H9 (cell line): Measurements from ENCODE around the gene FARP1. TPM values are rescaled to one million over a fixed set of nuclear protein-coding genes. Genes with fewer than 3 reads are reported as not detected.

Source experiments
- DNase-seq: peaks from one replicate; pipeline ENCODE4 v3.0.0-alpha.2; 2017
- H2AFZ ChIP-seq: one replicate; pipeline ENCODE4 v1.6.1; 2013; ENCODE audit warnings: mild to moderate bottlenecking, low read length, control low read depth, moderate library complexity
- H2AK5ac ChIP-seq: 2 replicates; pipeline ENCODE4 v1.6.1; 2013; ENCODE audit warnings: low read length, control low read depth, mixed read lengths; ENCODE audit not compliant: insufficient read length
- H2BK120ac ChIP-seq: one replicate; pipeline ENCODE4 v1.6.1; 2013; ENCODE audit warnings: low read depth, mild to moderate bottlenecking, low read length, control low read depth, inconsistent platforms; ENCODE audit not compliant: poor library complexity, severe bottlenecking
- H2BK12ac ChIP-seq: 2 replicates; pipeline ENCODE4 v1.6.1; 2013; ENCODE audit warnings: low read length, control low read depth, mixed read lengths, low read depth; ENCODE audit not compliant: insufficient read length
- H2BK15ac ChIP-seq: 2 replicates; pipeline ENCODE4 v1.6.1; 2013; ENCODE audit warnings: low read depth, low read length, control low read depth
- H2BK20ac ChIP-seq: one replicate; pipeline ENCODE4 v1.6.1; 2013; ENCODE audit warnings: low read depth, mild to moderate bottlenecking, low read length, control low read depth, inconsistent platforms; ENCODE audit not compliant: poor library complexity, severe bottlenecking
- H2BK5ac ChIP-seq: 2 replicates; pipeline ENCODE4 v1.6.1; 2013; ENCODE audit warnings: low read length, control low read depth, mixed read lengths; ENCODE audit not compliant: insufficient read length
- H3K14ac ChIP-seq: 2 replicates; pipeline ENCODE4 v1.6.1; 2013; ENCODE audit warnings: low read length, control low read depth; ENCODE audit not compliant: insufficient read depth
- H3K18ac ChIP-seq: 2 replicates; pipeline ENCODE4 v1.6.1; 2013; ENCODE audit warnings: low read depth, mild to moderate bottlenecking, mixed read lengths, low read length, control low read depth; ENCODE audit not compliant: insufficient read length
- H3K23ac ChIP-seq: 2 replicates; pipeline ENCODE4 v1.6.1; 2013; ENCODE audit warnings: low read length, control low read depth, mixed read lengths, low read depth; ENCODE audit not compliant: insufficient read length
- H3K23me2 ChIP-seq: 2 replicates; pipeline ENCODE4 v1.6.1; 2013; ENCODE audit warnings: low read depth, mild to moderate bottlenecking, mixed read lengths, low read length, control low read depth; ENCODE audit not compliant: insufficient read length, poor library complexity, severe bottlenecking
- H3K27ac ChIP-seq: 2 replicates; pipeline ENCODE4 v1.5.1; 2013; ENCODE audit warnings: low read length, control low read depth, mixed read lengths, low read depth; ENCODE audit not compliant: insufficient read length
- H3K27me3 ChIP-seq: 2 replicates; pipeline ENCODE4 v1.6.1; 2013; ENCODE audit warnings: low read length, control low read depth, inconsistent platforms; ENCODE audit not compliant: insufficient read depth
- H3K4ac ChIP-seq: 2 replicates; pipeline ENCODE4 v1.6.1; 2013; ENCODE audit warnings: low read depth, mild to moderate bottlenecking, control low read depth, inconsistent platforms, low read length, moderate library complexity
- H3K4me1 ChIP-seq: 2 replicates; pipeline ENCODE4 v1.6.1; 2013; ENCODE audit warnings: low read length, control low read depth, inconsistent platforms; ENCODE audit not compliant: insufficient read depth
- H3K4me2 ChIP-seq: 2 replicates; pipeline ENCODE4 v1.6.1; 2013; ENCODE audit warnings: low read length, control low read depth, mixed read lengths; ENCODE audit not compliant: insufficient read length, insufficient read depth
- H3K56ac ChIP-seq: 2 replicates; pipeline ENCODE4 v1.6.1; 2013; ENCODE audit warnings: low read depth, mild to moderate bottlenecking, mixed read lengths, low read length, control low read depth; ENCODE audit not compliant: insufficient read length
- H3K79me1 ChIP-seq: 2 replicates; pipeline ENCODE4 v1.6.1; 2013; ENCODE audit warnings: low read depth, mild to moderate bottlenecking, moderate library complexity, low read length, control low read depth, inconsistent platforms; ENCODE audit not compliant: insufficient read depth, poor library complexity, severe bottlenecking
- H3K79me2 ChIP-seq: 2 replicates; pipeline ENCODE4 v1.6.1; 2013; ENCODE audit warnings: low read length, control low read depth, inconsistent platforms; ENCODE audit not compliant: insufficient read depth
- H3K9ac ChIP-seq: 2 replicates; pipeline ENCODE4 v1.6.1; 2013; ENCODE audit warnings: low read length, control low read depth, mixed read lengths; ENCODE audit not compliant: insufficient read length; ENCODE audit errors: extremely low read depth
- H3K9me3 ChIP-seq: one replicate; pipeline ENCODE4 v1.6.1; 2013; ENCODE audit warnings: low read depth, low read length, inconsistent platforms; ENCODE audit not compliant: control insufficient read depth
- H3T11ph ChIP-seq: one replicate; pipeline ENCODE4 v1.6.1; 2013; ENCODE audit warnings: mild to moderate bottlenecking, low read length, control low read depth, inconsistent platforms
- H4K20me1 ChIP-seq: one replicate; pipeline ENCODE4 v1.6.1; 2013; ENCODE audit not compliant: control insufficient read depth, insufficient read length, insufficient read depth
- H4K5ac ChIP-seq: 2 replicates; pipeline ENCODE4 v1.6.1; 2013; ENCODE audit warnings: low read depth, mild to moderate bottlenecking, mixed read lengths, low read length, control low read depth; ENCODE audit not compliant: insufficient read length
- H4K8ac ChIP-seq: replicated peaks from 2 replicates; pipeline ENCODE4 v1.6.1; 2013; ENCODE audit warnings: low read length, control low read depth, mixed read lengths, low read depth; ENCODE audit not compliant: insufficient read length
- H4K91ac ChIP-seq: 2 replicates; pipeline ENCODE4 v1.6.1; 2013; ENCODE audit warnings: low read depth, mild to moderate bottlenecking, moderate library complexity, mixed read lengths, low read length, control low read depth; ENCODE audit not compliant: insufficient read length
- H3K27ac Mint-ChIP-seq, 3 experiments: 2 replicates in 2 of 3; 3 replicates in 1 of 3; pipeline ENCODE4 v1.8.0; 2020 to 2021; ENCODE audit warnings: mixed read lengths in 3 of 3, mild to moderate bottlenecking in 1 of 3, moderate library complexity in 1 of 3
- H3K27me3 Mint-ChIP-seq: 2 replicates; pipeline ENCODE4 v1.8.0; 2021; ENCODE audit warnings: low read depth, mild to moderate bottlenecking, moderate library complexity, mixed read lengths
- H3K36me3 Mint-ChIP-seq, 3 experiments: 2 replicates in 2 of 3; 3 replicates in 1 of 3; pipeline ENCODE4 v1.8.0; 2020 to 2021; ENCODE audit warnings: low read depth in 3 of 3, mixed read lengths in 3 of 3; ENCODE audit not compliant: insufficient read depth in 1 of 3
- H3K4me1 Mint-ChIP-seq, 2 experiments: 2 replicates each; pipeline ENCODE4 v1.8.0; 2020; ENCODE audit warnings: mixed read lengths in 2 of 2
- H3K4me3 Mint-ChIP-seq, 2 experiments: 2 replicates in 1 of 2; 3 replicates in 1 of 2; pipeline ENCODE4 v1.8.0; 2020 to 2021; ENCODE audit warnings: mild to moderate bottlenecking in 2 of 2, mixed read lengths in 2 of 2, moderate library complexity in 1 of 2
- H3K9me3 Mint-ChIP-seq, 2 experiments: 2 replicates in 1 of 2; 3 replicates in 1 of 2; pipeline ENCODE4 v1.8.0; 2020; ENCODE audit warnings: mild to moderate bottlenecking in 2 of 2, mixed read lengths in 2 of 2, moderate library complexity in 1 of 2
- WGBS: extraction: QIAGEN DNeasy Blood & Tissue Kit; methylation state at CpG from one replicate; pipeline ENCODE4 v1.1.7; 2013; ENCODE audit warnings: missing lambda C conversion rate, low lambda C conversion rate, mixed read lengths; ENCODE audit not compliant: insufficient read length; ENCODE audit errors: extremely low coverage; 5-methylcytosine and 5-hydroxymethylcytosine counted together
- total RNA-seq: library from RNA; stranded (reverse); gene quantifications from 2 replicates; pipeline ENCODE4 v1.2.1, GENCODE V29; 2021
- TF ChIP-seq, protein P1 (sequence below): fragments of 200-600 bp; sonication (generic); conservative IDR thresholded peaks from 3 replicates; pipeline ENCODE4 v1.8.0; 2021; ENCODE audit warnings: antibody characterized with exemption, mild to moderate bottlenecking

The FARP1 gene
- total RNA-seq, 1 experiment from 2014 or later: 95.9 TPM

DNA sequence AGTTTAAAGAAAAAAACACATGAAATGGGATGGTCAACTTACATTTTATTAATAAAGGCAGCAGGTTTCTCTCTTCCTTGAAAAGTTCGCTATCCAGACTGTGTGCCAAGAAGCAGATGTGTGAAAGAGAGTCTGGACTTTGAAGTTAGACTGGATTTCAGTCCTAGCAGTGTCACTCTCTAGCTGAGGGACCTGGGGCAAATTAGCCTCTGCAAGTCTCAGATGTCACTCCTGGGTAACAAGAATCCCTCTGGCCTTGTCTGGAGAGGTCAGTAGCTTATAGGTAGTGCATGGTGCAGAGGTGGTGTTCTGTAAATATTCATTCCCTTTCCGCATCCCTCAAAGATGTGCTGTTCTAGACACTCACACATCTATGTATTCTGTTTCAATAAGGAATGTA, 221.8 kb downstream of the FARP1 start:
- Histone ChIP-seq H3K9me3 (no peaks in the 10 kb centered on the region), H2BK5ac (no peak overlapping the region), H3K14ac (no peak overlapping the region), H4K8ac (no peak overlapping the region), H4K91ac (no peak overlapping the region), H3K4me2 (no peak overlapping the region), H3K4me1 (no peaks in the 10 kb centered on the region), H2BK120ac (no peak overlapping the region), H3K18ac (no peak overlapping the region), H3K23ac (no peak overlapping the region), H2BK12ac (no peak overlapping the region), H2AFZ (no peak overlapping the region), H4K20me1 (no peaks in the 10 kb centered on the region), H3K79me1 (no peaks in the 10 kb centered on the region), H3K4ac (no peak overlapping the region), H2BK20ac (no peak overlapping the region), H3K27me3 (no peaks in the 10 kb centered on the region), H3K56ac (no peak overlapping the region), H3K27ac (no peak overlapping the region), H3K9ac (no peak overlapping the region), H3T11ph (no peak overlapping the region), H2BK15ac (no peak overlapping the region), H3K23me2 (no peaks in the 10 kb centered on the region), H2AK5ac (no peak overlapping the region), H4K5ac (no peak overlapping the region), H3K79me2 (no peaks in the 10 kb centered on the region)
- no peak for DNase-seq
- TF ChIP-seq, protein P1, sequence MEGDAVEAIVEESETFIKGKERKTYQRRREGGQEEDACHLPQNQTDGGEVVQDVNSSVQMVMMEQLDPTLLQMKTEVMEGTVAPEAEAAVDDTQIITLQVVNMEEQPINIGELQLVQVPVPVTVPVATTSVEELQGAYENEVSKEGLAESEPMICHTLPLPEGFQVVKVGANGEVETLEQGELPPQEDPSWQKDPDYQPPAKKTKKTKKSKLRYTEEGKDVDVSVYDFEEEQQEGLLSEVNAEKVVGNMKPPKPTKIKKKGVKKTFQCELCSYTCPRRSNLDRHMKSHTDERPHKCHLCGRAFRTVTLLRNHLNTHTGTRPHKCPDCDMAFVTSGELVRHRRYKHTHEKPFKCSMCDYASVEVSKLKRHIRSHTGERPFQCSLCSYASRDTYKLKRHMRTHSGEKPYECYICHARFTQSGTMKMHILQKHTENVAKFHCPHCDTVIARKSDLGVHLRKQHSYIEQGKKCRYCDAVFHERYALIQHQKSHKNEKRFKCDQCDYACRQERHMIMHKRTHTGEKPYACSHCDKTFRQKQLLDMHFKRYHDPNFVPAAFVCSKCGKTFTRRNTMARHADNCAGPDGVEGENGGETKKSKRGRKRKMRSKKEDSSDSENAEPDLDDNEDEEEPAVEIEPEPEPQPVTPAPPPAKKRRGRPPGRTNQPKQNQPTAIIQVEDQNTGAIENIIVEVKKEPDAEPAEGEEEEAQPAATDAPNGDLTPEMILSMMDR: no peak
- H3K36me3 Mint-ChIP-seq: peaks cover 7 to 16% (median 12%) of the 10 kb centered on the region in 3 experiments; a peak in 6 of 7 replicates
- no peak overlapping the region for H3K27ac Mint-ChIP-seq
- peaks cover 14 to 15% of the 10 kb centered on the region in 2 experiments for H3K4me1 Mint-ChIP-seq
- no peaks in the 10 kb centered on the region for H3K9me3 Mint-ChIP-seq
- no peak overlapping the region for H3K4me3 Mint-ChIP-seq
- no peaks in the 10 kb centered on the region for H3K27me3 Mint-ChIP-seq
- WGBS: no CpG with 5 or more reads among the region's 2 CpGs
